Activated CD4-positive, alpha-beta T cell treated with anti-CD3 and anti-CD28 coated beads for 24 hours (primary cell): ENCODE measurements around the gene SLC43A2.

Source experiments
- DNase-seq, 2 donors: peaks; one replicate each; pipeline ENCODE4 v3.0.0-alpha.2; 2020; ENCODE audit warnings: low read depth in 2 of 2

SLC43A2 gene

DNA sequence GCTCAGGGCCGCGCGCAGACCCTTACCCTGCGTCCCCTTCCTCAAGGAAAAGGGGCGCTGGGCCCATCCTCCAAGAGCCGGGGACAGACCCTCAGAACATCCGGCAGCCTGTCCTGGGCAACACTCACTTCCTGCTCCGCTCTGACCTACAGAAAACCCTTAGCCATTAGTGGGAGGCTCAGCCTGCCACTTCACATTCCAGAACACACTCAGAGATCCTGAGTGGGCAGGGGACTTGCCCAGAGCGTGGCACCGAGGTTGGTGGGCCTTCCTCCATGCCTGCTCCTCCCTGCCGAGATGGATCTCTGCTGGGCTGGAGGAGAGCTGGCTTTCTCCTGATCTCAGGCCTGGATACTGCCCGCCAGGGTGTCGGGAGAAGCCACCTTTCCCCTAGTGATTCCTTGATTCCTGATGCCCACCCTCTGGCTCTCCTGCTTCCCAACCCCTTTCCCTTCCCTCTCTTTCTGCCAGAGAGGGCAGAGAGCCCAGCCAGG lies 15.4 kb upstream of the SLC43A2 start:
- no peak for DNase-seq

DNA sequence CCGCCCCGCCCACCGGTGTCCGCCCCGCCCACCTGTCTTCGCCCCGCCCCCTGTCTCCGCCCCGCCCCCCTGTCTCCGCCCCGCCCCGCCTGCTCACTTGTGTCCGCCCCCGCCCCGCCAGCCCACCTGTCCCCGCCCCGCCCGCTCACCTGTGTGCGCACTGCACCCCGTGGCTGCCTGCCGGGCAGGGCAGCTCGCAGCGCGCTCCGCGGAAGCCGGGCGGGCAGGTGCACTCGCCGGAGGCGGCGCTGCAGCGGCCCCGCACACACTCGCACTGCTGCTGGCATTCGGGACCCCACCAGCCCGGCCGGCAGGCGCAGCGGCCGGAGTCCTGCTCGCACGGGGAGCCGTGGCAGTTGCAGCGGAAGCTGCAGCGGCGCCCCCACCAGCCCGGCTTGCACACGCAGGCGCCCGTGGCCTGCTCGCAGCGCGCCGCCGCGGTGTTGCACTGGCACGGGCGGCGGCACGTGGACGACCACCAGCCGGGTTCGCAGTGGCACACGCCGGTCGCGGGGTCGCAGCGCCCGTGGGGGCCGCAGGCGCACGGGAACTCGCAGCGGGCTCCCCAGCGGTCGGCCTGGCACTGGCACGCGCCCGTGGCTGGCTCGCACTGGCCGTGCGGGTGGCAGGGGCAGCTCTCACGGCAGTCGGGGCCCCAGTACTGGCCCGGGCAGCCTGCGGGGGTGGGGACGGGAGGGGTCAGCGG lies 14.8 kb upstream of the SLC43A2 start:
- DNase-seq: peak; percentile 16 to 29

DNA sequence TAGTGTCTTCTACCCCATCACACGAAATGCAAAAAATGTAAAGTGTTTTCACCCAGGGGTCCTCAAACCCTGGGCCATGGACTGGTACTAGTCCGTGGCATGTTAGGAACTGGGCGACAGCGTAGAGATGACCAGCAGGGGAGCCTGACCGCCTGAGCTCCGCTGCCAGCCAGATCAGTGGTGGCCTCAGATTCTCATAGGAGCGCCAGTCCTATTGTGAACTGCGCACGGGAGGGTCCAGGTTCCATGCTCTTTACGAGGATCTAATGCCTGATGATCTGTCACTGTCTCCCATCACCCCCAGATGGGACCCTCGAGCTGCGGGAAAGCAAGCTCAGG lies 12.4 kb upstream of the SLC43A2 start:
- no peak for DNase-seq

DNA sequence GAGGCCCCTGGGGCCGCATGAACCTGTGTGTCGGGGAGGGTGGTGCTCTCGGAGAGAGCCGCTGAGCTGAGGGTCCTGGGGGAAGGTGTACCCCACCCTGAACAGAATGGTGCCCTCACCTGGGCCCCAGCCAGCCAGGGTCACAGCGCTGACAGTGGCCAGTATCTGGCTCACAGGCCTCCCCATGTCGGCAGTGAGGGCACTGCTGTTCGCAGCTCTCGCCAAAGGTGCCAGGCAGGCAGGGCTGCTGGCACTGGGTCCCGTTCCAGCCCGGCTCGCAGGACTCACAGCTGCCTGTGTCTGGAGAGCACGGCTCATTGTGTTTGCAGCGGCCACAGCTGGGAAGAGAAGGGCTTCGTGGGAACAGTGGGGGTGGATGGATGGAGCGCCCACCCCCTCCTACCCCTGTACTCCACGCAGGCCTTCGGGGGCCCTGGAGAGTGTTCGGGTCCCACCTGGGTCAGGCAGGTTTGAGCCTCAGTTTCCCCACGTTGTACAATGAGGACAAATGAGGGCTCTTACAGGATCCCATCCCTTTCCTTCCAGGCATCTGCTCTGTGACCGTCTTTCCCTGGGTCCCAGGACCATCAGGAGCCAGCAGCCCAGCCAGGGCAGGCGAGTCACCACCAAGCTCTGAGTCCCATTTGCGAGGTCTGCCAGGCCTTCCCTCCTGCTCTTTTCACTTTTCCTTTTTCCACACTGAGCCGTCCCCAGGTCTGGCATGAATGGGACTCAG lies 11.9 kb upstream of the SLC43A2 start:
- DNase-seq: no peak

DNA sequence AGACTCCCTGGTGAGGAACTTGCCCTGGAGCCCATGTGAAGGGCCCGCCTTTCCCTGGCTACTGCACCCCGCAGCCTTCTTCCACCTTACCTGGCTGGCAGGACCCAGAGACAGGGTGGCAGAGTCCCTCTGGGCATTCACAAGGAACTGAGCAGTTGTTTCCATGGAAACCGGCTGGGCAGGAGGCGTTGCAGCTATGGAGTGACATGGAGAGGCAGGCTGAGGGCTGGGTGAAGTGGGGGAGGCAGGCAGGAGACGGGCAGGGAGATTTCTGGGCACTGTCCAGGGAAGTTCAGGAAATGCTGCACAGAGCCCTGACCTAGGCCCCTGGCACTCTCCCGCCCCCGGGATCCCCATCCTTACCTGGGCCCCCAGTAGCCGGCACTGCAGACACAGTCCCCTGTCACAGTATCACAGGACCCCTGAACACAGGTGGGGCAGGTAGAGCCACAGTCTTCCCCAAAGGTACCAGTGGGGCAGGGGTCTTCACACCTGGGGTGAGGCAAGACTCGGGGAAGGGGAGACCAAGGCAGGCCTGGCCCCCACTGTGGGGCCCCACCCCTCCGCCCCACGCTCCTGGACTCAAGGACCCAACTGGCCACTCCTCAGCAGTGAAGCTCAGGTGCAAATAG lies 11.0 kb upstream of the SLC43A2 start:
- DNase-seq: no peak

DNA sequence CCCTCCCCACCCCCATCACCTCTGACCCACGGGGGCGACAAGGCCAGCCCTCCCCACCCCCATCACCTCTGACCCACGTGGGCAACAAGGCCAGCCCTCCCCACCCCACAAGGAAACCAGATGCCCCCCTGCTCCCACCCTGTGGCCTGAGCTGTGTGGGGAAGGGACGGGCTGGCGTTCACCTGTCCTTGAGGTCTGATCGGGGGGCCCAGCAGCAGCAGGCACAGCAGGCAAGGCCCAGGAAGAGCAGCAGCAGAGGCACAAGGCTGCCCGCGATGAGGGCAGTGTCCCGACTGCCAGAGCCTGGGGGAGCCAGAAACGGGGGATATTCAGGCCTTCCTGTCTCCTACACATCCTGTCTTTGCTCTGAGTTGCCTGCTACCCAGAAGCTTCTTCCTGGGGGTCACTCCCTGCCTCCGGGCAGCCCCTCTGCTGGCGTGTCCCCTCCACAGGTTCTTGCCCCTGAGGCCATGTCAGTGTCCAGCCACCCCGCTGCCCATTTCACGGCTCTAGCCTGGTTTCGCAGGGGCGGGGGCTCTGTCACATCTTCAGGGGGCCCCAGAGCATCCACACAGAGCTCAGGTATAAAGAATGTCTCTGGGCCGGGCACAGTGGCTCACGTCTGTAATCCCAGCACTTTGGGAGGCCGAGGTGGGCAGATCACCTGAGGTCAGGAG lies 10.1 kb upstream of the SLC43A2 start:
- no peak for DNase-seq

DNA sequence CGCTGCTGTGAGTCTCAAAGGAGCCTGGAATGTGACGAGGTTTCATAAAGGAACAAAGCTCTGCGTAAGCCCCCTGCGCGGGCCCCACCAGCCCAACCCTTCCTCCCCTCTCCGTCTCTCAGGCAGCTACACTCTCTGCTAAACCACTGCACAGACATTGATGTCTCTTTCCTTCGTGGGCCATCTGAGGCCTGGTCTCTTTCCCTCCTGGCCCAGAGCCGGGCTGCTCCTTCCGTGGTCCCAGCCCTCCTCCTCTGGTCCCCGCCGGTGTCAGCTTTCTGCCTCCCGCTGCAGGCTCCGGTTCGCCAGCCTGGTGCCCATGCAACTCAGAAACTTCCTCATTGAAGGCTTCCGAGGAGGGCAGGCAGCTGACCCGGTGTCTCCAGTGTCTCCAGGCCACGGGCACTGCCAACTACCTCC lies 9.5 kb upstream of the SLC43A2 start:
- DNase-seq: no peak

DNA sequence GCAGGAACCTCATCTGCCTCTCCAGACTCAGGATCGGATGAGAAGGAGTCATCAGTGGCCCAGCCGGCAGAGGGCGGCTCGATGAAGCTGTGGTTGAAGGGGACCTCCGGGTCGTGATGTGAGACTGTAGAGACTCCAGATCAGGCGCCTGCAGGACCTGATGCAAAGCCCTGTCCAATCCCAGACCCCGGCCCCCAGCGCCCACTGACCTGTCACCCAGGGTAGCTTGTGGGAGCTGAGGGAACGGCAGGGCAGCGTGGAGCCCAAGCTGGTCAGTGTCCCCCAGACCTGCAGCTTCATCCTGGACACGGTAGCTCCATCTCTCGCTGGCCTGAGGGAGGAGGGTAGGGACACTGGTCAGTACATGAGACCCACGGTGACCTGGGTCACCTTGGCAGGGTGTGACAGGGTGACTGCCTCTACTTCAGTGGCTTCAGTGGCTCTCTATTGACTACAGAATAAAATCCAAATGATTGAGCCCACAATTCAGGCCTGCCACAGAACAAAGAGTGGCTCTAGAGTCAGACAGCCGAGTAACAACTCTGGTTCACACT lies 8.2 kb upstream of the SLC43A2 start:
- DNase-seq: no peak

DNA sequence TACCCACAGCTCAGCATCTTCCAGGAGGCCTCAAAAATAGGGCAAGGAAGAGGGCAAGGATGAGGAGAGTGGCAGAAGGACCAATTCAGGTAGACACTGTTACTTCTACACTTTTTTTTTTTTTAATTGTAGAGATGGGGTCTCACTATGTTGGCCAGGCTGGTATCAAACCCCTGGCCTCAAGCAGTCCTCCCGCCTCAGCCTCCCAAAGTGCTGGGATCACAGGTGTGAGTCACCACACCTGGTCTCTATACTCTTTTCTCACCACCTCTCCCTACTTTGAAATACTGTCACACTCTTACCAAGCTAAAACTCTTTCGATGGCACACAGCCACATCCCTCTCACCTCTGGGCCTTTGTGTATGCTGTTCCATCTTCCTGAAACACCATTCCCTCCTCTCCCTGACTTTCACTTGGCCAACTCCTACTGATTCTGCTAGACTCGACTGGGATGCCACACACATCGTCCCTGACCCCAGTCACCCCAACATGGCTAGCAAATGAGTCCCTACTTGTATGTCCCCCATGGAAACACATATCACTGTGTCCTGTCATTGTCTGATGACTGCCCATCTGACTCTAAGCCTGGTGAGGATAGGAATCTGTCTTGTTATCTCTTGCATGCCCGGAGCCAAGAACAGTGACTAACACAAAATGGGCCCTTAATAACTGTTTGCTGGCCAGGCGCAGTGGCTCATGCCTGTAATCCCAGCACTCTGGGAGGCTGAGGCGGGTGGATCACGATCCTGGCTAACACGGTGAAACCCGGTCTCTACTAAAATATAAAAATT lies 7.2 kb upstream of the SLC43A2 start:
- no peak for DNase-seq

DNA sequence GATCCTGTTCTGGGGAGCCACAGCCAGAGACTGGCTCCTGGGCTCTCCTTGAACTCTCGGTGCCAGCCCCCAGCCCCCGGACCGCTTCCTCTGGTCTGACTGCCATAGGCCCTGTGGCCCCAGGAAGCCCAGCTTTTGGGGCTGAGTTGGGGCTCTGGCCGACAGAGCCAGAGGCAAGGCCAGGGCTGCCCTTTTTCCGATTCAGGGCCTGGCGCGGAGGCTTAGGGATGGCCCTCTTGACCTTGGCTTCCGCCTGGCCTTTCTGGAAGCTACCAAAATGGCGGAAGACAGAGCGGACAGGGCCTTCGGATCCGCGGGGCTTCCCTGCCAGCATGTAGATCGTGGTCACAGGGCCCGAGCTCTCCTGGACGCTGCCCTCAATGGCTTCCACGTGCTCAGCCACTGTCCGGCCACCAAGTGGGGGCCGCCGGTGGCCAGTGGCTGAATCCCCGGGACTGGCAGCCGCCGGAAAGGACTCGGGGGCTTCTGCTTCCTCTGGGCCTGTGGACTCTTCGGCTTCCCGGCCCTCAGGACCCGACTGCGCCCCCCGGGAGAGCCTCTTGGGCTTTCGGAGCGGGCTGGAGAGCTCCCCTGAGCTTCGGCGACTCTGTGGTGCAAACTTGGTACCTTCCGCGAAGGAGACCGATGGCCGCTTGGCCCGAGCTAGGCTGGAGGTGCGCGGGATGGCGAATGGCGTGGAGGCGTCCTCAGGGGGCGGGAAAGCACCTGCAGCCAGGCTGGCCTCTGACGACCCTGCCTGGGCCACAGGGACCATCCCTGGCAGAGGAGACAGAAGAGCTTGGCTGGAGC lies 6.4 kb upstream of the SLC43A2 start:
- no peak for DNase-seq

DNA sequence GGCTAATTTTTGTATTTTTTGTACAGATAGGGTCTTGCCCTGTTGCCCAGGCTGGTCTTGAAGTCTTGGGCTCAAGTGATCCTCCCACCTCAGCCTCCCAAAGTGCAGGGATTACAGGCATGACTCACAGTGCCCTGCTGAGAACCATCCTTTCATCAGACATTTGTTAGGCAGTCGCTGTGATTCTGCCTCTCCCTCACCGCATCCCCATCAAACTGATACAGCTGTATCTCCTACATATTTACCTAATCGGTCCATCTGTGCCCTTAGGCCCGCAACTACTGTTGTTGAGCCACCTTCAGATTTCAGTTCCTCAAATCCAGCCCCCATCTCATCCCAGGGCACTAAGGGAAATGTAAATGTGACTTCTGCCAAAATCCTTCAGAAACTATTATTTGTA lies 2.0 kb upstream of the SLC43A2 start:
- no peak for DNase-seq

DNA sequence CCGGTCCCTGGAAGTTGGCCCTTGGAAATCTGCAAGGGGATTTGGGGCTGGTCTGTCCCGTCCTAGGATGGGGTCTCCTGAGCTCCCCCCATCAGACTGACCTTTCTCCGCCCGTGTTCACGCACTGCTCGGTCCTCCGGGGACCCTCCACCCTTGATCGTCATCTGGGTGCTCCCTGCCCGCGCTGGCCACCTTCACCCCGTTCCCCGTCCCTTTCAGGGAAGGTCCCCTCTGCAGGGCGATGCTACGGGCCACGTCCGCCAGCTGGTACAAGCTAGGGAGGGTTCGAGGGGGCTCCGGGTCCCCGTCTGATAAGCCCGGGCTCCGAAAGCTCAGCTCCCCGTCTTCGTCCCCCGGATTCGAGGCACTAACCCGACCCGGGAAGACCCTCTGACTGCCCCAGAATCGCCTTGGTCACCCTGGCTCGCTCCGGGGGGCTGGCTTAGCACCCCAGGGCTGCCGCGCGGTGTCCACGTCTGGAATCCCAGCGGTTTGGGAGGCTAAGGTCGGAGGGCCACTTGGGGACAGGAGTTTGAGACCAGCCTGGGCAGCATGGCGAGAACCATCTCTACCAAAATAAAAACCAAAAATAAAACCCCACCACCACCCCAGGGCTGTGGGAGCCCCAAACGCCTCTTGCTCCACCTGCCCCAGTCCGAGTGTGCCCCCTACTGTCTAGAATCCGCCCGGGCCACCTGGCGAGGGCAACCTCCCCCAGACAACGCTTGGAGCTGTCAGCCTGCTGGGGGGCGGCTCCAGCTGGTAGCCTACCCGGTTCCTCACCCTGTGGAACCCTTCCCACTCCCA lies 1.1 kb upstream of the SLC43A2 start:
- DNase-seq: peak; percentile 69 to 77

DNA sequence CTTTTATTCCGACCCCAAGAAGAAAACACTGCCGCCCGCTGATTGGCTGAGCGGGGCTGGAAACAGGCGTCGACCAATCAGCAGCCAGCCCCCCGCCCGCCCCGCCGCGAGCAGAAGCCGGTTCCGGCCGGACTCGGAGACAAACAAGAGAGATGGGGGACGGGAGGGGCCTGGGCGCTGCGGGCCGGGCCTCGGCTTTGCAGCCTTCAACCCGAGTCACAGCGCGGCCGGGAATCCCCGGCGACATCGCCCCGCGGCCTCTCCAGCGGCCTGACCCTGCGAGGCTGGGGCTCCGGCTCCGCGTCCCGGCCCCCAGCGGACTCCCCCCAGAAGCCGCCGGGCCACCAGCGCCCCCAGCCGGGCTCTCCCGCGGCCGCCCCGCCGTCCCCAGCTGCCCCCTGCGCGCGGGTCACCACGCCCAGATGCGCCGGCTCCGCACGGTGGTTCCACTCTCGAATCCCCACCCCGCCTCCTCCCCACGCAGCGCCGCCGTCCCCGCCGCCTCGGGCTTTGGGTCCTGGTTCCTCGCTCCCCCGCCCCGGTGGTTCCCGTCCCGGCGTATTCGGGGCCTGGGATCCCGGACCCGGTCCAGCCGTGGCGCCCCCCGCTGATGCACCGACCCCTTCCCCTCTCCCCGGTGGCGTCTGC lies 346 bp upstream of the SLC43A2 start:
- DNase-seq: peak; percentile 80 to 82

DNA sequence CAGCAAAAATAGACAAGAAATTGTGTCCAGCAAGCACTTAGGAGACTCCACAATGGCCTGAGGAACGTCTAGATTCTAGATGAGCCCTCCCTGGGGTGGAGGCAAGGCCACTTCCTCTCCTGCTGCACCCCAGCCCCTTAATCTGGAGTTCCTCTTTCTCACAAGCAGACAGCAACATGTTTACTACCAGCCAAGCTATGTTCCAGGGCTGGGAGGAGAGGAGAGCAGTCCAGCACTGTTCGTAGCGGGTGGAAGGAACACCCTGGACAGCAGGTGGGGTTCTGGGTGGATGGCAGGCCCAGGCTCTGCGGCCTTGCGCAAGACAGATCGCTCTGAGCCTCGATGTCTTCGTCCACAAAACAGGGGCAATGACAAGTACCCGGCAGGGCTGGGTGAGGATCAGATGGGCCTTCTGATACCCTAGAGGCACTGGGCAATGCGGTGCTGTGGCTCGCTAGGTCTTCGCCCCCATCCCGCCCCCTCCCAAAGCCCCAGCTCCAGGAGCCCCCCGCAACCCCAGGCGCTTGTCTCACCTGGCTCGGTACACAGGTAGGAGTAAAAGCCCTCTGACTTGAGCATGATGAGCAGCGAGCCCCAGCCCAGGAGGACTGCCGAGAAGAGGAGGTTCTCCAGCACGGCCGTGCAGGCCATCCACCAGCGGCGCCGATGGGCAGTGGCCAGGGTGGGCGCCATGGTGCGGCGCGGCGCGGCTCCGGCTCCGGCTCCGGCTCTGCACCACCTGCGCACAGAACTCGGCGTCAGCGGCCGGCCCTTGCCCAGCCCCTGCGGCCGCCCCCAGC lies 1.3 kb downstream of the SLC43A2 start:
- no peak for DNase-seq

DNA sequence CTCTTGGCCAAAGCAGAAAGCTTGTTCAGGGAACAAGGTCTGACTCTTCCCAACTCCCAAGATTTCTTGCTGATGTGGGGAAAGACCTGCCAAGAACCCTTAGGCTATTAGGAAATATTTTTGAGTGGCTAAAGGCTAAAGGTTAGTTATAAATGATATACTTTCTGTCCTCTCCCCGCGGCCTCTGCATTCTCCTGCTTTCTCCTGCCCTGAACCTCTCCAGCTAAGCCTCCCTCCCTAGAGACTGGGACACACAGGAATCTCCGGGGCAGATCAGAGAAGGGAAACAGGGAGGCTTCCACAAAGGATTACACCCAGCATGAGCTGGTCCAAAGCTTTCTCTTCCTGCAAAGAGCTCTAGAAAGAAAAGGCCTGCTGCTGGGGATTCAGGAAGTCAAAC lies 2.3 kb downstream of the SLC43A2 start:
- no peak for DNase-seq

DNA sequence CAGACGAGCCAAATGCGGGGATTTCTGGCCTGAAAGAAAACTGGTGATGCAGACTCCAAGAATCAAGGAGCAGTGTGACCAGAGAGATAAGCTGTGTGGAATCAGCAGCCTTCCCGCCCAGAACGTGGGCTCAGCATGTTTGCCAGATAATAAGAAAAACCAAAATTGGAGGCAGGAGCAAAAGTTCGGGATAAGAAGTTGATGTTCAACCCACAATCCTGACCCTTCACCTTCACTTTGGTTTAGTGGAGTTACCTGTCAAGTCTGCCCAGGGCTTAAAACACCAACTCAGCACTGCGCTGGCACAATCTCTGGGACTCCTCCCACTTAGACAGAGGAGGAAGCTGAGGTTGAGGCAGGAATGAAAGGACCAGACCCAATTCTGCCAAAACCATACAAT lies 3.1 kb downstream of the SLC43A2 start:
- DNase-seq: no peak

DNA sequence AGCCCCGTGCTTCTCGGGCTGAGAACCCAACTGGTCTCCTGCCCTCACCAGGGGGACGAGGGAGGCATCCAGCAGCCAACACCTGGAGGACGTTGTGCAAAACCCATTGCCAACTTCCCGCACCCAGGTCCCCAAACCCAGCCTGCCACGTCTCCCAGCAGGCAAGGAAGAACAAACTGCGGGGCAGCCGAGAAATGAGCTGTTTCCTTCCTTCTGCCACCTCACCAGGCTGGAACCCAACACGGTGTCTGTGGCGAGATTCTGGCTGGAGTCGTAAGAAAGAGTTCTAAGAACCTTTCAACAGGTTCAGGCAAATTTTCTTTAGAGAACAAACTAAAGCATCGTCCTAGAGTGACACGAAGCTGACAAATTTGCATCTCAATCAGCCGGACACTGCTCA lies 3.6 kb downstream of the SLC43A2 start:
- DNase-seq: no peak

DNA sequence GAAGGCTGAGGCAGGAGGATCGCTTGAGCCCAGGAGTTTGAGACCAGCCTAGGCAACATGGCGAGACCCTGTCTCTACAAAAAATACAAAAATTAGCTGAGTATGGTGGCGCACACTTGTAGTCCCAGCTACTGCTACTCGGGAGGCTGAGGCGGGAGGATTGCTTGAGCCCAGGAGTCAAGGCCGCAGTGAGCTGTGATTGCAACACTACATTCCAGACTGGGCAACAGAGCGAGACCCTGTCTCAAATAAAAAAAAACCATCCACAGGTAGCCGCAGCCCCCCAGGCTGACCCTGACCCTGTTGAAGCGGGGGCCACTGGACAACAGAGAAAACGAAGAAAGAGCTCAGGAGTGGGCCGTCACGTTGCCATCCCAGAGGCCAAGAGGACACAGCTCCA lies 4.0 kb downstream of the SLC43A2 start:
- DNase-seq: no peak
